Activated CD8-positive, alpha-beta memory T cell treated with anti-CD3 and anti-CD28 coated beads, Interleukin-2, amount 50 U/mL, for 24 hours (primary cell): Measurements from ENCODE around the gene NDUFA8.
A peak's percentile ranks its signal among the peaks of the same experiment; 100 is the strongest.

ENCODE experiments used
- DNase-seq: peaks from one replicate; pipeline ENCODE4 v3.0.0-alpha.2; 2020; ENCODE audit errors: extremely low read depth

NDUFA8 gene

GRCh38 chr9:122159026-122159924, at the start of gene NDUFA8, which contains the start of gene MORN5:
Gene NDUFA8, minus strand, starts transcription at chr9:122159779. Its CDS starts 102 bp downstream, at chr9:122159677.
Gene MORN5, plus strand, starts transcription at chr9:122159908. Its CDS starts 65 bp downstream, at chr9:122159973.
- peak; percentile 89 for DNase-seq

- no peak for DNase-seq
Observed at GRCh38 chr9:122207096-122207495, 47.5 kb upstream of the NDUFA8 start.

GRCh38 chr9:122206118-122207046, 46.8 kb upstream of the NDUFA8 start:
- DNase-seq: no peak

GRCh38 chr9:122205176-122205575, 45.6 kb upstream of the NDUFA8 start:
- no peak for DNase-seq

- no peak for DNase-seq
Observed at GRCh38 chr9:122204491-122204890, 44.9 kb upstream of the NDUFA8 start.

GRCh38 chr9:122204055-122204454, 44.5 kb upstream of the NDUFA8 start:
- DNase-seq: no peak

GRCh38 chr9:122202111-122202510, 42.5 kb upstream of the NDUFA8 start:
- no peak for DNase-seq

GRCh38 chr9:122201641-122202040, 42.1 kb upstream of the NDUFA8 start:
- no peak for DNase-seq

- no peak for DNase-seq
Observed at GRCh38 chr9:122200960-122201595, 41.5 kb upstream of the NDUFA8 start.

- DNase-seq: no peak
Observed at GRCh38 chr9:122197882-122198281, 38.3 kb upstream of the NDUFA8 start.

GRCh38 chr9:122197426-122197825, 37.8 kb upstream of the NDUFA8 start:
- DNase-seq: no peak

GRCh38 chr9:122195875-122196274, 36.3 kb upstream of the NDUFA8 start:
- DNase-seq: no peak

GRCh38 chr9:122193651-122194050, 34.1 kb upstream of the NDUFA8 start:
- no peak for DNase-seq

- no peak for DNase-seq
Observed at GRCh38 chr9:122192914-122193525, 33.4 kb upstream of the NDUFA8 start.

- DNase-seq: no peak
Observed at GRCh38 chr9:122192261-122192875, 32.8 kb upstream of the NDUFA8 start.

GRCh38 chr9:122191584-122191983, 32.0 kb upstream of the NDUFA8 start:
- no peak for DNase-seq

- DNase-seq: no peak
Observed at GRCh38 chr9:122190597-122191381, 31.2 kb upstream of the NDUFA8 start.

GRCh38 chr9:122188369-122188768, 28.8 kb upstream of the NDUFA8 start:
- DNase-seq: no peak

GRCh38 chr9:122186777-122187470, 27.3 kb upstream of the NDUFA8 start:
- DNase-seq: no peak

- DNase-seq: no peak
Observed at GRCh38 chr9:122186301-122186700, 26.7 kb upstream of the NDUFA8 start.
